HG03159 (cell line): ENCODE data around the gene PRRX2.

Experiments
- ATAC-seq: cut with Tn5 transposase; IDR thresholded peaks from one replicate; pipeline ENCODE4 v1.9.1; 2021; ENCODE audit warnings: mild to moderate bottlenecking, moderate library complexity; ENCODE audit not compliant: unreplicated experiment

PRRX2 gene

DNA sequence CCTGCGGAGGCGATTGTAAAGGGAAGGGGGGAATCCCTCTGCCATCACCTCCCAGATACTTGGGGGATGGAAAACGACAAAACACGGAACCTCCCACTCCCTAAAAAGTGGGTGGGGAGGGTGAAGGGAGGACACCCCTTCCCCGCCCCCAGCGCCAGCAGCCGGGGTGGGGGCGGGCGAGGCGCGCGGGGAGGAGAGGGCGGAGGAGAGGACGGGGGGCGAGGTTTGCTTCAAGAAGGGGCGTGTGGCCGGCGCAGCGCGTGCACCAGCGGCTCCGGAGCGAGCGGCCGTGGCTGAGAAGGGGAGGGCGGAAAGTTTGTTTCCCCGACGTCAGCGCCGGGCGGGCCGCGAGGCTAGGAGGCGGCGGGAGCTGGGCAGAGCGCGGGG is at the start of gene PRRX2:
PRRX2 (plus strand) TSS at position 259 of the 387 bp plus-strand sequence. CDS start 221 bp downstream, outside the sequence.
- no peak for ATAC-seq

GRCh38 chr9:129617167-129617566 is 48.3 kb upstream of the PRRX2 start:
- no peak for ATAC-seq

DNA sequence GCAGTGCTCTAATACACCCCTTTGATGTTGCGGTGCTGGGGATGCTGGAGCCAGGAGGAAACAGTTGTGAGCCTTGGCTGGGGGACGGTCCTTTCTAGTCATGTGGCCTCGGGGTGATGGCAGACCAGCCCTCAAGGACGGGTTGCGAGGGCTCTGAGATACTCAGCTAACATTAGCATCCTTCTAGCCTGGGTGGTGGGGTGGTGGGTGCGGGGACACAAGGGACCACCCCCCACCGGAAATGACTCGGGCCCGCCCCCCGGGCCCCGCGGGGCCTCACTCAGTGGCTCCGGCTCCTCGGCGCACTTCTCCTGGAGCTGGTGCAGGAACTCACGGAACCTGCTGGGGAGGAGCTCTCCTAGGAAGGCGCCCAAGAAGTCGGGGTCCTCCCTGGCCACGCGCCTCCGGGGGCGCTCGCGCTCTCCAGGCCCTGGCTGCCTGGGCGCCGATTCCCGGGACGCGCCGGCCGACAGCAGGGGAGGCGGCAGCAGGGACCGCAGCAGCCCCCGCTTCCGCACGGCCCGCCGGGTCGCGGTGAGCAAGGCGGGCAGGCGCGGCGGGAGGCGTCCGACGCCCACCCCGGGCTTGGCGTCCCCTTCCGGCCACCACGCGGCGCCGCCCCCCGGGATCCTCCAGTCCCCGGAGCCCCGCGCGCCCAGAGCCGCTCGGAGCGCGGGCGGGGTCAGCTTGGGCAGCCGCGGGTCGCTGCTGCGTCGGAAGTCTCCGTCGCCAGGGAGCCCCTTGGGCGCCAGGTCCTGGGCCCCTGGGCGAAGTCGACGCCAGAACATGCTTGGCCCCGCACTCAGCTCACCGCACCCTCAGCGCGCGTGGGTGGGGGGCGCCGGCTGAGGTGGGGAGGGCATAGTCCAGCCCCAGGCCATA is 45.4 kb upstream of the PRRX2 start:
- ATAC-seq = no peak

GRCh38 chr9:129620669-129621295 is 44.7 kb upstream of the PRRX2 start, which contains the start of gene C9orf50:
Gene C9orf50 (minus strand): TSS chr9:129621101. CDS start chr9:129620574, 527 bp downstream.
- no peak for ATAC-seq

GRCh38 chr9:129623331-129623730 is 42.1 kb upstream of the PRRX2 start:
- ATAC-seq = no peak

GRCh38 chr9:129624168-129624759 is 41.2 kb upstream of the PRRX2 start:
- ATAC-seq = no peak

DNA sequence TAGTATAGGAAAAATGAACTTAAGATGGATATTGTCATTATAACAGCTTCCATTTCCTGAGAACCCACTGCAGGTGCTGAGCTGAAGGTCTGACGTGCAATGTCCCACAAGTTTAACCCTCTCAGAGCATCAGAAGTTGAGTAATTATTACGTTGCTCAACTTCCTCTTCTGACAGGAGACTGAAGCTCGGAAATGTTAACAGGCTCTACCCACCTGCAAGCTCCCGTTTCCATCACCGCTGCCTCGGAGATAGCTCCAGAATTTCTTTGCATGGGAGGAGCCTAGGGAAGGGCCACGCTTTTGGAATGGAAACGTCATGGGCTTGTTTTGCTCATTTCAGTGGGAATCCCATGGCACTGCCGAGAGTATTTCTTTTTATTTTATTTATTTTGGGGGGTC is 40.5 kb upstream of the PRRX2 start:
- no peak for ATAC-seq

- peak; percentile 70 for ATAC-seq
Observed at GRCh38 chr9:129626079-129626624, 39.3 kb upstream of the PRRX2 start, which contains the start of gene NTMT1. Gene NTMT1 (plus strand): TSS chr9:129626163. CDS start chr9:129632704, 6,541 bp downstream.

DNA sequence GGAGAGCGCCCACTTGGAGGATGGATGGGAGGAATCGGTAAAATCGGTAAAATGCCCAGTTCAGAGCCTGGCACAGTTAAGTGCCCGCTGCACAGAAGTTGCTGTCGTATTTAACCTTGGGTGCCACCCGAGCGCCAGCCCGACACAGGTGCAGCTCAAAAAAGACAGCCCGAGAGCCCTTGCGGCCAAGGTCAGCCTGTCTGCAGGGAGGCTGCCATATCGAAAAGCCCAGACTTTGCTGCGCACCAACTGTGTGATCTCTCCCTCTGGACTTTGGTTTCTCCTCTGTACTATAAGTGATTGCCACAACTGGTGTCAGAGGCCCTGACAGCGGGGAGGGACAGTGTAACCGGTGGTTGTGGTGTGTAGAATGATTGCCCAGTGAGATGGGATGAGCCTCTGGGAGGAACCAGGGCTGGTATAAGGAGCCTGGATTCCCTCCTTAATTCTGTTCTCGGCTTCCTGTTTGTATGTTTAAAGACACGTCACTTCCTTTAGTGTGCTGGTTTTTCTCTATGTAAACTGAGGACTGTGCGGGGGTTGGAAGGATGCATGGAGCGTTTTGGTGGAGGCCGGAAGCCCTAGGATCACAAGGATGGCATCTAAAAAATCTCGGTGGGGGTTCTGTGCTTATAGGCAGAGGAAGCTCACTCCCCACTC is 38.7 kb upstream of the PRRX2 start:
- peak; percentile 10 for ATAC-seq

DNA sequence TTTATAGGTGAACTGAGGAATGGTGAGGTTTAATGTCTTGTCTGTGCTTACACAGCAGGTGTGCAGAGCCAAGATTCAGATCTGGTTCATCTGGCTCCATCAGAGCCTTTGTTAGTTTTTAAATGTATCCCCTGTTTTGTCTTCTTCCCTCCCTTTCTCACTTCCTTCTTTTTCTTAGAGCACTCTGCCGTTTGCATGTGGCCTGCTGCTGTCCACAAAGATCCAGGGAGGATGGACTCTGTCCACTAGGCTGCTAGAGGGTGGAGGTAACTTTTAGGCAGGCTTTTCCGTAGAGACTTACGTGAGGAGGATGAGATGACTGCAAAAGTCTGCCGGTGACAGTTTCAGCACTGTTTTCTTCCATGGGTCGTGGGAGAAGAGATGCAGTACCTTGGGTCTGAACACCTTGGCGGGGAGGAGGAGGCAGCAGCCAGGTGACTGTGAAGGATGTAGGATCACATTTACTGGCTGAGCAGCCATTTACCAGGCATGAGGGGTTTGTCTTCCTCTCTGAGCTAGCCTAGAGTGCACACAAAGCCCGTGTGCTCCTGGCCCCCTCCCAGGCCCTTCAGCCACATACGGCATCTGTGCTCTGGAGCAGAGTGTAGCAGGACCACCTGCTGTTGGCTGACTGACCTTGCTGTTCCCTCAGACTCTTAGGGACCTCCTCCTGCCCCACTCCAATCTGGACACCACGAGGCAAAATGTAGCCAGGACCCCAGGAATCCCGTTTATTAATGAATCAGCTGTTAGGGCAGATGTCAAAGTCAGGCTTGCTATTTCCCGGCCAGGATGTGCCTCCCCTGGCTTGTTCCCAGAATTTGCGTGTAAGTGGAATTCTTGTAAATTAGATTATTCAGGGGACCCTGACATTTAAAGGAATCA is 37.6 kb upstream of the PRRX2 start:
- no peak for ATAC-seq

DNA sequence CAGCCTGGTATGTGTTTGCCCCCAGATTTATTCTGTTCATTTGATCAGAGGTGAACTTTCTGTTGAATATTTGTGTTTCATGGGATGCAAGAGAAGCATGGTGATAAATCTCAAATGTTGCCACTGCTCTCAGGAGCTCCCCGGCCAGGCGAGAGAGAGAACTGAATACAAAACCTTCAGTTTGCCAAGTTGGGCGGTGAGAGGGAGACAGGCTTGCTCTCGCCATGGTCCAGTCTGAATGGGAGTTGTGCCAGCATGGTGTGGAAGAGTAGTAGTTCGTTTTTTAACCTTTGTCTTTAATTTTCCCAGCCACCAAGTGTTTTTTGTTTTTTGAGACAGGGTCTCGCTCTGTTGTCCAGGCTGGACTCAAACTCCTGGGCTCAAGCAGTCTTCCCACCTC is 36.7 kb upstream of the PRRX2 start:
- ATAC-seq = no peak

GRCh38 chr9:129629251-129629820 is 36.1 kb upstream of the PRRX2 start:
- ATAC-seq = no peak

DNA sequence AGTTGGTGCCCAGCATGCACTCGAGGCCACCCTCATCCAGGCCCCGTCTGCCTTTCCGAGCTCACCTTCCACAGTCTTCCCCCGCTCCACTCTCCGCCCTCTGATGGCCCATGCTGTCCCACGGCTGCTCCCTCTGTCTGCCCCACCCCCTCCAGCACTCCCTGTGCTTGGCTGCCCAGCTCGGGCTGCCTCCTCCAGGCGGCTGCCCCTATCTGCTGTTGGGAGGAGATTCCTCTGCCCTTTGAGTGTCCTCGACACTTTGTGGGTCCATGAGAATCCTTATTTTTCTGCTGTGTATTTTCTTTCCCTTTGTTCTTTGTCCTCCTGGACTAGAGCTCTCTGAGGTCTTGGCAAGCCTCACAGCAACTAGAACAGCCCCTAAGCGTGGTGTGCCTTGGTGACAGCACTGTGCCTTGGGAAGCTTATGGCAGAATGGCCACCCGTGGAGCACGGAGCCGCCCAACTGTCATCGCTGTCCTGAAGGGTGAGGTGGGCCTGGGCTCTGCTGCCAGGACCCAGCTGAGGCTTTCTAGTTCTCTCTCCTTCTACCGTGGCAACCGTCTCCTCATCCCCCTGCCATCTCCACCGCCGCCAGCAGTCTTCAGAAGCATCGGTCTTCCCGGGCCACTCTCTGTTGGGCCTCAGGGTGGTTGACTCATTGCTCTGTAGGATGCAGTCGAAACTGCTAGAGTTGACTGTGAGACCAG is 34.3 kb upstream of the PRRX2 start:
- no peak for ATAC-seq

- ATAC-seq = no peak
Observed at GRCh38 chr9:129631674-129632129, 33.7 kb upstream of the PRRX2 start.

DNA sequence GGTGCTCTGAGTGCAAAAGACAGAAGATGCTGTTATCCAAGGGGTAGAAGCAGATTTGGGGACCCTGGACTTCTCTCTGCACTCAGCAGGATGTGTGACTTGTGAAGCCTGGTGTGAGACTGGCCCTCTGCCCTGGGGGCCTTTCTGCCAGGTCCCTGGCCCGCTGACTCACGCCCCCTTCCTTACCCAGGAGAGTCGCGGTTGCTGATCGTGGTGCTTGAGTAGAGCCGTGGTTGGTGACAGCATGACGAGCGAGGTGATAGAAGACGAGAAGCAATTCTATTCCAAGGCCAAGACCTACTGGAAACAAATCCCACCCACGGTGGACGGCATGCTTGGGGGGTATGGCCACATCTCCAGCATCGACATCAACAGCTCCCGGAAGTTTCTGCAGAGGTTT is 33.0 kb upstream of the PRRX2 start:
- ATAC-seq = no peak

DNA sequence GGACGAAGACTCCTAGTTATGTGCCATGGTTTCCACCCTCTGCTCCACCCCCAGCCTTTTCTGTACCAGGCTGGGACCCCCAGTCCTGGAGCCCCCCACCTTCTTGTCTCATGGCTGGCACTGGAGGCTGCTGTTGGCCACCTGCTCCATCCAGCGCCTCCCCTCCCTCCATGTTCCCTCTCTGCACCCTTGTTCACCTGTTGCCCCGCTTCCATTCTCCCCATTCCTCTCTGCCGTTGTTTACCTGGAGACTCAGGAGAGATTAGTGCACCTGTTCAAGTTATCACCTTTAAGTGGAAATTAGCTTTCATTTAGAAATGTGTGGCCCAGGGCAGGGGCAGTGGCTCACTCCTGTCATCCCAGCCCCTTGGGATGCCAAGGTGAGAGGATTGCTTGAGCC is 32.2 kb upstream of the PRRX2 start:
- ATAC-seq = no peak

DNA sequence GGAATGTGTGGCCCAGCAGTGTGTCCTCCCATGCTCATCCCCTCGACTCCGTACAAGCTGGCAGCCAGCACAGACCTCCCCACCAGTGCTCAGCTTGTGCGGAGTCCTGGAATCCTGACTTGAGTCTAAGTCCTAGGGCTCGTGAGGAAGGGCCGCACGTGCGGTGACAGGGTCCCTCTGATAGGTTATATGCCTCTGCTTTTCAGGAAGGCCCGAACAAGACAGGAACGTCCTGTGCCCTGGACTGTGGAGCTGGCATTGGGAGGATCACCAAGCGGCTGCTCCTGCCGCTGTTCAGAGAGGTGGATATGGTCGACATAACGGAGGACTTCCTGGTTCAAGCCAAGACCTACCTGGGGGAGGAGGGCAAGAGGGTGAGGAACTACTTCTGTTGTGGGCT is 31.6 kb upstream of the PRRX2 start:
- no peak for ATAC-seq

DNA sequence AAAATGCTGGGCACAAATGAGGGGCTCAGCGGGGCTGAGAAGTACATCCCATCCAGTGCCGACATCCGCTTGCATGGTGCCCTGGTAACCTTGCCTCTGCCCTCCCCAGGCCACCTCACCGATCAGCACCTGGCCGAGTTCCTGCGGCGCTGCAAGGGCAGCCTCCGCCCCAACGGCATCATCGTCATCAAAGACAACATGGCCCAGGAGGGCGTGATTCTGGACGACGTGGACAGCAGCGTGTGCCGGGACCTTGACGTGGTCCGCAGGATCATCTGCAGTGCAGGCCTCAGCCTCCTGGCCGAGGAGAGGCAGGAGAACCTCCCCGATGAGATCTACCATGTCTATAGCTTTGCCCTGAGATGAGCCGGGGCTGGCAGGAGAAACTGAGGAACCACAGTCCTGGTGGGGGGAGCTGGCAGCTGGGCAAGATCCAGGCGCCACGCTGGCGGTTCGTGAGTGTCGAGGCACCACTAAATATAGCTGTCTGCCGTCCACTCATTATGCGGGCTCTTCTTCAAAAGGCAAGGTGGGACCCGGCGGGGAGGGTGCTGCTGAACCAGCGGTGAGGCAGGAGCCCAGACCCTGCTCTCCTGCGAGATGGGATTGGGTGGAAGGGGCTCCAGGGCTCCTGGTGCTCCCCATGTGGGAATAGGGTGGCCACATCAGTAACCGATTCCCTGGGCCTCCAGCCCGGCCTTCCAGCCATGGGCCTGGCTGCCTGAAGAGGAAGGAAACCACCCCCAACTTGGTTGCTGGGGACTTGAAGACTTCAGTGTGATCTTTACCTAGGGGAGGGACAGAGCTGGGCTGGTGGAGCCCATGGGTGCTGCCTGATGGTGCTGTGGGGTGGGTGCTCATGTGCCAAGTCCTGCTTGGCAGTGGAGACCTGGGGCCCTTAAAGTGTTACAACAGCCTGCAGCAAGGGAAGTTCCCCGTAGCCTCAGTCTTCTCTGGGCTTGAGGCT is 30.1 kb upstream of the PRRX2 start:
- no peak for ATAC-seq
